Inferior parietal cortex (tissue), 1 donor: ENCODE results near the gene SLC25A29.
"Not testable (repeated sequence)": the region's sequence is repeated elsewhere in the genome, so short reads cannot be mapped to it uniquely, and the experiment has no call there.

Source experiments
- DNase-seq: peaks from one replicate; pipeline ENCODE4 v3.0.0-alpha.2; 2016; ENCODE audit errors: extremely low spot score

SLC25A29 gene

GRCh38 chr14:100293497-100294212 is 12.6 kb downstream of the SLC25A29 start:
- no peak for DNase-seq

- DNase-seq = no peak
Observed at GRCh38 chr14:100292776-100293461, 13.3 kb downstream of the SLC25A29 start.

GRCh38 chr14:100292301-100292775 is 13.9 kb downstream of the SLC25A29 start:
- no peak for DNase-seq

- no peak for DNase-seq
Observed at GRCh38 chr14:100291305-100292075, 14.8 kb downstream of the SLC25A29 start.

- DNase-seq = no peak
Observed at GRCh38 chr14:100290607-100291304, 15.5 kb downstream of the SLC25A29 start.

- DNase-seq = no peak
Observed at GRCh38 chr14:100289916-100290606, 16.2 kb downstream of the SLC25A29 start.

GRCh38 chr14:100288382-100289185 is 17.7 kb downstream of the SLC25A29 start:
- no peak for DNase-seq

GRCh38 chr14:100287998-100288295 is 18.3 kb downstream of the SLC25A29 start:
- DNase-seq = not testable (repeated sequence)

GRCh38 chr14:100287202-100287997 is 18.8 kb downstream of the SLC25A29 start:
- no peak for DNase-seq

- no peak for DNase-seq
Observed at GRCh38 chr14:100286484-100287191, 19.6 kb downstream of the SLC25A29 start.

GRCh38 chr14:100285913-100286400 is 20.3 kb downstream of the SLC25A29 start:
- no peak for DNase-seq

- DNase-seq = peak; percentile 68
Observed at GRCh38 chr14:100285021-100285912, 21.0 kb downstream of the SLC25A29 start.

GRCh38 chr14:100283984-100284881 is 22.0 kb downstream of the SLC25A29 start:
- DNase-seq = no peak

GRCh38 chr14:100283436-100283835 is 22.8 kb downstream of the SLC25A29 start:
- DNase-seq = not testable (repeated sequence)

GRCh38 chr14:100282766-100283419 is 23.4 kb downstream of the SLC25A29 start:
- no peak for DNase-seq

- no peak for DNase-seq
Observed at GRCh38 chr14:100282083-100282350, 24.2 kb downstream of the SLC25A29 start.
